ENCODE results near the gene SRRM1. TPM values are rescaled to one million over a fixed set of nuclear protein-coding genes. Genes with fewer than 3 reads are reported as not detected.

The SRRM1 gene
- total and polyA plus RNA-seq, 9 of the 15 experiments (the other 6 are each of a cell fraction or from before 2014, with no cell fraction given), result 54.5 to 268 (median 115) TPM

GRCh38 chr1:24704411-24705259, 61.5 kb downstream of the SRRM1 start (continued):
- TF ChIP-seq THAP12 (CRISPR knock-in tag; IDR thresholded peaks at IDR 0.05) (no peak), XRCC5 (IDR thresholded peaks at IDR 0.05; ENCODE audit: low read depth, low read length) (no peak), NCOA1 (IDR thresholded peaks at IDR 0.05; ENCODE audit: low read depth) (no peak), ZNF121 (CRISPR knock-in tag; conservative IDR thresholded peaks at IDR 0.05) (no peak), DMBX1 (CRISPR knock-in tag; IDR thresholded peaks at IDR 0.05; ENCODE audit: borderline replicate concordance) (0 out of 2 replicates have a peak, but pooled peaks have one; percentile 27), EWSR1 (IDR thresholded peaks at IDR 0.05; ENCODE audit: borderline replicate concordance, low read depth, partially characterized antibody) (no peak), CHD2 (IDR thresholded peaks at IDR 0.05; ENCODE audit: low read depth, low read length) (no peak), KLF13 (tag; IDR thresholded peaks at IDR 0.05; ENCODE audit: borderline replicate concordance, low read depth) (no peak), KDM2B (CRISPR knock-in tag; IDR thresholded peaks at IDR 0.05) (no peak), ZBTB2 (IDR thresholded peaks at IDR 0.05) (no peak), ZNF740 (CRISPR knock-in tag; IDR thresholded peaks at IDR 0.05) (peak; percentile 35; the same call in 1 of the 2 replicates), ZNF740 (tag; IDR thresholded peaks at IDR 0.05) (peak in 1 of 2 experiments; percentile 57; a peak in 2 of 4 replicates), JUND (IDR thresholded peaks at IDR 0.05; ENCODE audit: borderline replicate concordance, low read depth, low read length) (0 out of 2 replicates have a peak, but pooled peaks have one; percentile 23), JUND (tag; IDR thresholded peaks at IDR 0.05; ENCODE audit: borderline replicate concordance, low read depth, low read length) (0 out of 3 replicates have a peak, but pooled peaks have one; percentile 7)
